ENCODE data around the gene EPGN. TPM values are rescaled to one million over a fixed set of nuclear protein-coding genes. Genes with fewer than 3 reads are reported as not detected.

EPGN gene, protein sequence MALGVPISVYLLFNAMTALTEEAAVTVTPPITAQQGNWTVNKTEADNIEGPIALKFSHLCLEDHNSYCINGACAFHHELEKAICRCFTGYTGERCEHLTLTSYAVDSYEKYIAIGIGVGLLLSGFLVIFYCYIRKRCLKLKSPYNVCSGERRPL
- total RNA-seq (2022; extraction: Qiagen RNA extraction; ENCODE audit: low read depth), result not detected in 5 replicates

DNA sequence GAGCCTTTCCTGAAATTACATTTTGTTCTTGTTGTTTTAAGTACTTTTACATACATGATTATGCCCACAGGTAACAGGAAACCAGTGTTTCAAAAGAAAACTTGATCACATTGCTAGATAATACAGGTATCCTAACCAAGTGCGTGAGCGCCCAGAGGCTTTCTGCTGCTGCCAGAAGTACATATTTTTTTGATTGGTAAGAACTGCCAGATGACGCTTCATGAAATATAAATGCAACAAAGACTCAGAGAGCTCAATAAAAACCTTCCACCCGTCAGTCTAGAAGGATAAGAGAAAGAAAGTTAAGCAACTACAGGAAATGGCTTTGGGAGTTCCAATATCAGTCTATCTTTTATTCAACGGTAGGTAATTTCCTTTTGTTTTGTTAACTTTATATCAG is at the start of gene EPGN:
Gene EPGN, plus strand, starts transcription at position 256 of the 400 bp plus-strand sequence. Its CDS starts 64 bp downstream, at position 320.

DNA sequence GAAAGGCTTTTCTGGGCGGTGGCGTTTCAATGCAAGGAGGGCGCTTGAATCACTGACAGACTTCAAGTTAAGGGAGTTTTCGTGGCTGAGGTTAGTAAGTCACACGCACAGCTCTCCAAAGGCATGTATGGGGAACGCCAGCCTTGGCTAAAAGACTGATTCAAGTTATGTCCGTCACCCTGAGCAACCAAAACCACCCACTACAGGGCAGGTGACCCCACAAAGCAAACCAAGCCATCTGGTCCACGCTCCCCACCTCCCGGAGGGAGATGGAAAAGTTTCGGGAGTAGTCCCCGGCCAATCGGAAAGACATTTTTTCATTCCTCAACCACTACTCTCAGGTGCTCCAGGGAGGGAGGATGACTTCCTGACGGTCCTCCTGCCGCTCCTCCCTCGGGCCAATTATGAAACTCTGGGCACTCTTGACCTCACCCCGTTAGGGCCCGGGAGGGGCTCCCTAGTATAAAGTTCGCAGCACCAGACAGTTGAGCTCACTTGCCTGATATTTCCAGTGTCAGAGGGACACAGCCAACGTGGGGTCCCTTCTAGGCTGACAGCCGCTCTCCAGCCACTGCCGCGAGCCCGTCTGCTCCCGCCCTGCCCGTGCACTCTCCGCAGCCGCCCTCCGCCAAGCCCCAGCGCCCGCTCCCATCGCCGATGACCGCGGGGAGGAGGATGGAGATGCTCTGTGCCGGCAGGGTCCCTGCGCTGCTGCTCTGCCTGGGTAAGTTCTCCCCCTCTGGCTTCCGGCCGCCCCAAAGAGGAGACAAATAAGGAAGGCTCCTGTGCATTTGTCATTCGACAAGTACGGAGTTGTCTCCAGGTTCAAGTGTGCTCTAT is 56.6 kb downstream of the EPGN start, which contains the start of gene EREG:
Gene EREG, plus strand, starts transcription at position 494 of the 840 bp plus-strand sequence. Its CDS starts 164 bp downstream, at position 658.

Other genes starting within 250 kb of the EPGN start
- 11.4 to 16.1 TPM (median 15.4 TPM) in 5 replicates for gene CXCL2, start 209.3 kb upstream of the EPGN start, total RNA-seq (2022; extraction: Qiagen RNA extraction; ENCODE audit: low read depth)
- 8.1 to 13.7 TPM (median 8.5 TPM) in 5 replicates for gene MTHFD2L, start 150.4 kb upstream of the EPGN start, total RNA-seq (2022; extraction: Qiagen RNA extraction; ENCODE audit: low read depth)
- gene EREG, start 56.7 kb downstream of the EPGN start, total RNA-seq (2022; extraction: Qiagen RNA extraction; ENCODE audit: low read depth), result 13.3 to 34.4 TPM (median 26.5 TPM) in 5 replicates
- 46.2 to 55.5 TPM (median 48.7 TPM) in 5 replicates for gene AREG, start 136.7 kb downstream of the EPGN start, total RNA-seq (2022; extraction: Qiagen RNA extraction; ENCODE audit: low read depth)

All from A549 treated with ZK216348 at 1 μM for 4 hours (cell line).